HG02610 (cell line): ENCODE measurements around the gene MAP3K1.
"Not testable (repeated sequence)": the region's sequence is repeated elsewhere in the genome, so short reads cannot be mapped to it uniquely, and the experiment has no call there.

Source experiments
- ATAC-seq: cut with Tn5 transposase; IDR thresholded peaks from one replicate; pipeline ENCODE4 v1.9.1; 2021; ENCODE audit warnings: mild to moderate bottlenecking, moderate library complexity; ENCODE audit not compliant: unreplicated experiment

The MAP3K1 gene

GRCh38 chr5:56815658-56816545, 553 bp downstream of the MAP3K1 start:
- ATAC-seq, result peak; percentile 26

- peak; percentile 42 for ATAC-seq
Observed at GRCh38 chr5:56816546-56817081, 1.3 kb downstream of the MAP3K1 start.

DNA sequence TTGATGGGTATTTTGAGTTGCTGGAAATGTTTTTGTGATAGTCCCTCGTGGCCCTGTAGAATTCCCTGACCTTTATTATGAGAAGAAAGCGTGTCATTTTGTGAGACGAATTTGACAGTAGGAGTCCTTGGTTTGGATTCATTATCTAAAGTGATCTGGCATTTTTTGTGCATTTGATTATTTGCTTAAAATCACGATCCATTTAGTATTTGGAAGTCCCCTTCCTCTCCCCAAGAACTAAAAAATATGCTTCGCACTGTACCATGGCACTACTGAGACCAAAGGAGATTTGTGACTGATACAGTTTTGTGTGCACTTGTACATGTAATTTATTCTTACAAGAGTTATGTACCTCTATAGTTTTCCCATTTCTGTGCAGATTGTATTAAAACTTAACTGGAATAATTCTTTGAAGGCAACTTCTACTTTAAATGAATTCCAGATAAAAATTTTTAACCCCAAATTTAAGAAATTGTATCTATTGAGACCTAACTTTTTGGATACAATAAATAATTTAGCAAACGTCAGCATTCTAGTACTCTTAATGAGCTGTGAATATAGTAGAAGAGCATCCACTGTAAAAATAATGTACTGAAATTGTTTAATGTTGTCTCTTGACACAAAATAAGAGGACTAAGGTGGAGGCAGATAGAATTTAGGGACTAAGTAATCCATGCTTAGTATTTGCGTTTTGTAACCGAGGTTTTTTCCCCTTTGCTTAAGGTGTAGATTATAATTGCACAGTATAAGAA, 2.1 kb downstream of the MAP3K1 start:
- no peak for ATAC-seq

DNA sequence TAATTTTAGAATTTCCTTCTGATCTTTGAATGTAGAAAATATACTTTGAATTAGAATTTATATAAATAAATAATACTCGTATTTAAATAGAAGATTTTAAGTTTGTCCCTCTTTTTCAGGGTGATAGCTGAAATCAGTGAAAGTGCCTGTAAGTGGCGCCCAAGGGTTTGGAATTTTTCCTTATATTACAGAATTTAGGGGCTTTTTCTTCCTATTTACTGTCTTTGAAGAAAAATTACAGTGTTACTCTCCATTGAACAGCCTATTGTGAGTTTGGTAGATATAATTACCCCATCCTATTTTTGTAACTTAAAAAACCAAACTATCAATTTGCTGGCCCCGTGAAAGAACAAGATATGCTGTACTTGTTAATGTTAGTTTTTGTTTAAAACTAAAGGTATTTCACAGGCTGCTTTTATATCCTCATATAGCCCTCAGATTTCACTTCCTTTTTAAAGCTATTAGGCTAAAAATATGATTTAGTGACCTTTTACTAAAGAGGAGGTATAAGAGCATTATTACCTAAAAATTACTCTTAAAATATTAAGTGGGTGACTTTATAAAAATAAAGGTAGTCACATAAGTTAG, 3.2 kb downstream of the MAP3K1 start:
- ATAC-seq, result no peak

DNA sequence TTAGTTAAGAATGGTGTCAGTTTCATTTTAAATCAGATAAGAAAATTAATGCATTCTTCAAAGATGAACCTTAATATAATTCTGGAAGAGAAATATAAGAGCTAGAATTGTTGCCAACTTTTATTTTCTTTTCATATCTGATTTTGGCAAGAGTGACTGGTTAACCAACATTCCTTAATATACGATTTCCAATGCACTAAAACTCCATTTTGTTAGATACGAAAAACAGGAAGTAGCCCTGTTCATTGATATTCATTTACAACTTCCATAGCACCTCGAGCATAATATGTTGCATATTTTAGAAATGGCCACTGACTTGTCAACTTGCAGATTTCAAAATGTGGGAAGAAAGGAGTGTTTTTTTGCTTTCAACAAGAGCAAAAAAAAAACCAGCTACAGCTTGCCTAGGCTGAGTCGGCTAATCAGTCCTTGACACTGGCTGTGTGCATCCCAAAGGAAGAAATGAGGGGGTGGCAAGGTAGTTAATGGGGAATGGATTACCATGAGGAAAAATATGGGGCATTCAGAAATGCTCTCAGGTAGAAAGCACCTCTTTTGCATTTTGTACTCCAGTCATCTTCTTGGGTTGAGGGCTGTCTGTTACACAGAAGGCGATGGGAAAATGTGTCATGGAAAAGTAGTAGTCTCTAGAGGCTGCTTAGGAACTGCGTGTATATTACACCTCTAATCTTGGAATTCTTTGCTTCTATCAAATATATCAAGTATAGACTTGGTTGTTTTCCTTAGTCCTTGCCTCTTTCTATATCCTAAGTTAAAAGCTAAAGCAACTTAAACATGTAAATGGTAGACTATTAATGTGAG, 3.9 kb downstream of the MAP3K1 start:
- no peak for ATAC-seq

DNA sequence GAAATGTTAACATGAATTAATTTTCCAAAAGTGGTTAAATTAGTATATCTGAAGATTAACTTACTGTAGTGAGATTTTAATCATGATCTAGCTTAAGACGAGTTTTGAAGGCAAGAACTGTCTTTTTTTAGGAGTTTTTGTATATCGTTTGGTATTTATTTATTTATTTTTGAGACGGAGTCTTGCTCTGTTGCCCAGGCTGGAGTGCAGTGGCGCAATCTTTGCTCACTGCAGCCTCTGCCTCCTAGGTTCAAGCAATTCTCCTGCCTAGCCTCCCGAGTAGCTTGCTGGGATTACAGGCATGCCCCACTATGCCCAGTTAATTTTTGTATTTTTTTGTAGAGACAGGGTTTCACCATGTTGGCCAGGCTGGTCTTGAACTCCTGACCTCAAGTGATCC, 6.5 kb downstream of the MAP3K1 start:
- not testable (repeated sequence) for ATAC-seq

- no peak for ATAC-seq
Observed at GRCh38 chr5:56822981-56823380, 7.6 kb downstream of the MAP3K1 start.

- no peak for ATAC-seq
Observed at GRCh38 chr5:56824019-56824418, 8.7 kb downstream of the MAP3K1 start.

DNA sequence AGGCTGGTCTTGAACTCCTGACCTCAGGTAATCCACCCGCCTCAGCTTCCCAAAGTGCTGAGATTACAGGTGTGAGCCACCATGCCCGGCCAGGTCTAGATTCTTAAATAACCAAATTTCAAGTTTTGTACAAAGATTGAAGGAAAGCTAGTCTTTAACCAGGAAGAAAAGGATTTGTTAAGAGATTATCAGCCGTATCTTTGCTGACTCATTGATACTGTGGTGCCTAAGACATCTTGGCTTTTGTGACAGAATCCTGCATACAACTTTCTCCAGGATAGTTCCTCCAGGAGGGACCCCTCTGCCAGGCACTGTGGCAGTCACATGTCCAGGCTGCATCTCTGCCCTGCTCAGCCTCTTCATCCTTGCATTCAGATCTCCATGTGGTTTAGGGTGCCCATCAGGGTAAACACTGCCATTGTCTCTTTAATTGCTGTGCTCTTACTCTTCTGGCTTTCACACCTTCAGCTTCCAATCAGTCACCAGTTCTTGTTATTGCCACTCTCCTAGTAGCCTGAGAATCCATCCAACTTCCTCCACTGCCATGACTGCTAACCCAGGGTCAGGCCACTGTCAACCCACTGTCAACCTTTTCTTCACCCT, 10.0 kb downstream of the MAP3K1 start:
- no peak for ATAC-seq

GRCh38 chr5:56827049-56827448, 11.7 kb downstream of the MAP3K1 start:
- ATAC-seq, result no peak

- ATAC-seq, result no peak
Observed at GRCh38 chr5:56827924-56828323, 12.6 kb downstream of the MAP3K1 start.

- ATAC-seq, result peak; percentile 79
Observed at GRCh38 chr5:56829137-56829908, 14.0 kb downstream of the MAP3K1 start.

GRCh38 chr5:56831773-56832172, 16.4 kb downstream of the MAP3K1 start:
- ATAC-seq, result no peak

DNA sequence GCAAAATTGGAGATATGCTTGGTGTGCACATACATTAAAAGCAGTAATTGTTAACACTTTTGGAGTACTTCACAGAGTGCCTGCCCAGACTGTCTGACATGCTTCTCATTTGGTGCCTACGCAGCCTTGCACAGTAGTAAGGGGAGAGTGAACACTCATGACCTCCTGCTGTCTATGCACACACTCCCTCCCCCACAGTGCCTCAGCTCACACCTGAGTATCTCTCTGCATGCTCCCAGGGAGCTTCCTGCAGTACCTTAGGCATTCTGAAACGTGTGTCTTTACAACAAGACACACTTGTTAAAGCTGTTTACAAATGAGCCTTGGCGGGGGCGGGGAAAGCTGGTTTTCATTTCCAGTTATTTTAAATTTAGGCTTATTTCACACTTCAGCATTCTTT, 18.0 kb downstream of the MAP3K1 start:
- no peak for ATAC-seq

GRCh38 chr5:56837381-56837780, 22.0 kb downstream of the MAP3K1 start:
- ATAC-seq, result no peak

- no peak for ATAC-seq
Observed at GRCh38 chr5:56837956-56838355, 22.6 kb downstream of the MAP3K1 start.

DNA sequence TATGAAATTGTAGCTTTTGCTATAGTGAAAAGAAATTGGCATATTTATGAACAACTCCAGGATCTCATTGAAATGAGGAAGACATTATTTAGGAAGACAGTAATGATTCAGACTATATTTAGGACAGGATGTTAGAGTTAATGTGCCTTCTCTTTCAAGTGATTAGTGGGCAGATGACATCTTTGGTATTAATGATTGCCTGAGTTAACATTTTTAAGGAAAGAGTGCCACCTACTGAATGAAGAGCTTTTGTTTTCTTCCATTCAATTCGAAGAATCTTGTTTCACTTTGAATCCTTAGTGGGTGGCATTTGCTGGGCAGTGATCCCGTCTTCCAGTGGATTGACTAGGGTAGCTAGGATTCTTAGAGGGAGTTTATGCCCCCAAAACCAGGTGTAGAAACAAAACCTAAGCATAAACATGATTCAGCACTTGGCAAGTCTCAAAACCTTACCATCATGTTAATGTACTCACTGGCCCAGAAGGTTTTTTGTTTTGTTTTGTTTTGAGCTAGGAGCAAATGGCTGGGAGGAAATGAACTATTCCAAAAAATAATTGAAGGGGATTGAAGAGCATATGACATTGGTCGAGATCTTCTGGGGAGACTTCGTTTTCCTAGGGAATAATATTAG, 23.2 kb downstream of the MAP3K1 start:
- no peak for ATAC-seq

DNA sequence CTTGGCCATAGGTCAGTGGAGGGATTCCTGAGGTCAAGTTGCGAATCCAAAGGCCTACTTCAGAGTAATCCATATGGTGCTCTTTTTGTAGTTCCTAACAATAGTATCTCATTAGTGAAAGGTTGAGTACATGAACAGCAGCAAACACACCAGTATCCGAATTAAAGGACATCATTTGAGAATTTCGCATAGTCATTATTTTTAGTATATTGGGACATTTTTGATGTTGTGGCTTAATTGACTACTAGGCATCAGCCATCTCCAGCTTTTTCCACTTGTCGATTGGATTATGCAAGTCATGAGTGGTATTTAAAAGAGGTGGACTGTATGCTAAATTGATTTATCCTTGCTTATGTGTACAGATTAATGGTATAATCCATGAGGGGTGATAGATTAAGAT, 23.7 kb downstream of the MAP3K1 start:
- ATAC-seq, result no peak

DNA sequence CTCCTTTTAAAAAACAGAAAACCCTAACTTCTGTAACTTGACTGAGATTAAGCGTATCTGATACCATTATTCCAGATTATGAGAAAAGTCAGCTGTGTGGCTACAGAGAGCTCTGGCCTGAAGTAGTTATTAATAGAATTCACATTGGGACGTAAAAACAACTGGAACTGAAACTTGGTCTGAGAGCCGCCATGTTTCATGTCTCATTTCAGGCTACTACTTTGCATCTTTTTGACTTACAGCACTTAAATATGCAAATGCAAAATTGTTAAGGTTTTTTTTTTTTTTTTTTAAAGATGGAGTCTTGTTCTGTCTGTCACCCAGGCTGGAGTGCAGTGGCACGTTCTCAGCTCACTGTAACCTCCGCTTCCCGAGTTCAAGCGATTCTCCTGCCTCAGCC, 25.2 kb downstream of the MAP3K1 start:
- ATAC-seq, result no peak
